MM.1S (cell line): ENCODE results near the gene LEO1.

Experiments used
- DNase-seq: peaks from one replicate; pipeline ENCODE4 v3.0.0-alpha.2; 2015
- H2AFZ ChIP-seq: fragments of 300-600 bp; sonication (generic); 2 replicates; pipeline ENCODE4 v1.6.0; 2016; ENCODE audit warnings: antibody characterized with exemption, low read length
- H3F3A ChIP-seq: fragments of 300-600 bp; sonication (generic); 2 replicates; pipeline ENCODE4 v1.6.1; 2016; ENCODE audit warnings: mild to moderate bottlenecking, antibody characterized with exemption, low read length, moderate library complexity, mixed read lengths; ENCODE audit not compliant: insufficient read depth
- H3K27ac ChIP-seq: fragments of 300-600 bp; sonication (generic); 2 replicates; pipeline ENCODE4 v1.5.1; 2016; ENCODE audit warnings: mild to moderate bottlenecking, low read length
- H3K27me3 ChIP-seq: fragments of 300-600 bp; sonication (generic); replicated peaks from 2 replicates; pipeline ENCODE4 v1.6.0; 2016; ENCODE audit warnings: low read length; ENCODE audit not compliant: insufficient read depth
- H3K36me3 ChIP-seq: fragments of 300-600 bp; sonication (generic); replicated peaks from 2 replicates; pipeline ENCODE4 v1.6.1; 2016; ENCODE audit warnings: mild to moderate bottlenecking, low read length, mixed read lengths; ENCODE audit not compliant: insufficient read depth
- H3K4me1 ChIP-seq: fragments of 300-600 bp; sonication (generic); 2 replicates; pipeline ENCODE4 v1.6.1; 2016; ENCODE audit warnings: low read length, mixed read lengths
- H3K4me2 ChIP-seq: fragments of 300-600 bp; sonication (generic); 2 replicates; pipeline ENCODE4 v1.6.0; 2016; ENCODE audit warnings: low read depth, low read length
- H3K4me3 ChIP-seq: fragments of 300-600 bp; sonication (generic); 2 replicates; pipeline ENCODE4 v1.5.1; 2016; ENCODE audit warnings: low read length, mixed read lengths
- H3K79me2 ChIP-seq: fragments of 300-600 bp; sonication (generic); 2 replicates; pipeline ENCODE4 v1.6.1; 2016; ENCODE audit warnings: mixed run types, low read length, mixed read lengths
- H3K9ac ChIP-seq: fragments of 300-600 bp; sonication (generic); 2 replicates; pipeline ENCODE4 v1.6.1; 2016; ENCODE audit warnings: low read length, mixed read lengths
- H3K9me2 ChIP-seq: fragments of 300-600 bp; sonication (generic); replicated peaks from 2 replicates; pipeline ENCODE4 v1.6.1; 2016; ENCODE audit warnings: mild to moderate bottlenecking, low read length, mixed read lengths; ENCODE audit not compliant: insufficient read depth
- H3K9me3 ChIP-seq: fragments of 300-600 bp; sonication (generic); replicated peaks from 2 replicates; pipeline ENCODE4 v1.6.1; 2016; ENCODE audit warnings: mild to moderate bottlenecking, low read length, mixed read lengths; ENCODE audit not compliant: insufficient read depth
- H4K20me1 ChIP-seq: fragments of 300-600 bp; sonication (generic); 2 replicates; pipeline ENCODE4 v1.6.1; 2016; ENCODE audit warnings: mild to moderate bottlenecking, low read length, moderate library complexity, mixed read lengths; ENCODE audit not compliant: insufficient read depth
- EZH2 ChIP-seq: fragments of 300-600 bp; sonication (generic); optimal IDR thresholded peaks from 2 replicates; pipeline ENCODE3; 2017; ENCODE audit warnings: low read depth, mild to moderate bottlenecking, antibody characterized with exemption, low read length, mixed read lengths
- EZH2phosphoT487 ChIP-seq: fragments of 300-600 bp; sonication (generic); IDR thresholded peaks from 2 replicates; pipeline ENCODE4 v1.6.1; 2018; ENCODE audit warnings: antibody characterized with exemption, low read length
- TF ChIP-seq, protein P1 (sequence below): fragments of 300-600 bp; sonication (generic); IDR thresholded peaks from 2 replicates; pipeline ENCODE4 v1.5.1; 2016; ENCODE audit warnings: antibody characterized with exemption, low read length, mixed read lengths

LEO1 gene

DNA sequence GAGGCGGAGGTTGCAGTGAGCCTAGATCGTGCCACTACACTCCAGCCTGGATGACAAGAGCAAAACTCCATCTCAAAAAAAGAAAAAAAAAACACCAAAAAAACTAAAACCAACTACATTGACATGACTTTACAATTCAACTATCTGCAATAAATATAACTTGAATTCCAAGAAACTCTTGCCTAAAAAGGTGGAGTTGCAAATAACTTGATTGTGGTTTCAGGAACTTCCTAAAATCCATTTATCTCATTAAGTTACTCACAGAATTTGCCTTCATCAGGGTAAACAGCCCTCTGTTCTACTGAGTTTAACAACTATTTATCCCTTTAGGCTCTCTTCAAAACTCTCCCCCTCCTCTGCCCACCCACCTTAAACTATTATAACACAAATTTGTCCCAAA is 44.7 kb upstream of the LEO1 start:
- DNase-seq: no peak
- Histone ChIP-seq H3K4me3 (no peak overlapping the region), H3K27me3 (no peaks in the 10 kb centered on the region), H3K9me3 (no peaks in the 10 kb centered on the region), H3K9ac (no peak overlapping the region), H3K79me2 (peaks cover 17% of the 10 kb centered on the region), H3F3A (peaks cover 16% of the 10 kb centered on the region), H3K4me1 (peaks cover 4% of the 10 kb centered on the region; the same call in 1 of the 2 replicates), H3K9me2 (no peaks in the 10 kb centered on the region), H3K4me2 (no peak overlapping the region), H3K27ac (no peak overlapping the region), H2AFZ (no peak overlapping the region), H4K20me1 (no peaks in the 10 kb centered on the region), H3K36me3 (no peaks in the 10 kb centered on the region)
- TF ChIP-seq, protein P1, sequence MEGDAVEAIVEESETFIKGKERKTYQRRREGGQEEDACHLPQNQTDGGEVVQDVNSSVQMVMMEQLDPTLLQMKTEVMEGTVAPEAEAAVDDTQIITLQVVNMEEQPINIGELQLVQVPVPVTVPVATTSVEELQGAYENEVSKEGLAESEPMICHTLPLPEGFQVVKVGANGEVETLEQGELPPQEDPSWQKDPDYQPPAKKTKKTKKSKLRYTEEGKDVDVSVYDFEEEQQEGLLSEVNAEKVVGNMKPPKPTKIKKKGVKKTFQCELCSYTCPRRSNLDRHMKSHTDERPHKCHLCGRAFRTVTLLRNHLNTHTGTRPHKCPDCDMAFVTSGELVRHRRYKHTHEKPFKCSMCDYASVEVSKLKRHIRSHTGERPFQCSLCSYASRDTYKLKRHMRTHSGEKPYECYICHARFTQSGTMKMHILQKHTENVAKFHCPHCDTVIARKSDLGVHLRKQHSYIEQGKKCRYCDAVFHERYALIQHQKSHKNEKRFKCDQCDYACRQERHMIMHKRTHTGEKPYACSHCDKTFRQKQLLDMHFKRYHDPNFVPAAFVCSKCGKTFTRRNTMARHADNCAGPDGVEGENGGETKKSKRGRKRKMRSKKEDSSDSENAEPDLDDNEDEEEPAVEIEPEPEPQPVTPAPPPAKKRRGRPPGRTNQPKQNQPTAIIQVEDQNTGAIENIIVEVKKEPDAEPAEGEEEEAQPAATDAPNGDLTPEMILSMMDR: no peak
- TF ChIP-seq EZH2 (no peak), EZH2phosphoT487 (no peak)

DNA sequence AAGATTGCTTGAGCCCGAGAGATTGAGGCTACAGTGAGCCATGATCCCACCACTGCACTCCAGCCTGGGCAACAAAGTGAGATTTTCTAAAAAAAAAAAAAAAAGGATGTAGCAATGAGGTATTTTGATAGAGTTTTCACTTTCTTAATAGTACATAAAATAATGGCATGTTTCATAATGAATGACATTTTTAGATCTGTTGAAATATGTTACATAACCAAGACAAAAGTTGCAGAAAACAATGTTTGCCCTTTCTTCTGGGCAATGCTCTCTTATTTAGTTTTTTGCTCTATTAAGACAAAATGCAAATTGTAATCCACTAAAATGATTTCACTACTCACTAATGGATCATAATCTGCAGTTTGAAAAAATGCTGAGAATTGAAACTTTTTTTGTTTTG is 43.0 kb upstream of the LEO1 start:
- Histone ChIP-seq H3F3A (peaks cover under 1% of the 10 kb centered on the region; the same call in 1 of the 2 replicates), H3K9me3 (no peaks in the 10 kb centered on the region), H2AFZ (no peak overlapping the region), H3K27me3 (no peaks in the 10 kb centered on the region), H3K4me1 (peaks cover 4% of the 10 kb centered on the region; the same call in 1 of the 2 replicates), H3K79me2 (peaks cover under 1% of the 10 kb centered on the region; the same call in 1 of the 2 replicates), H3K4me3 (no peak overlapping the region), H3K36me3 (no peaks in the 10 kb centered on the region), H3K4me2 (no peak overlapping the region), H3K9ac (no peak overlapping the region), H4K20me1 (no peaks in the 10 kb centered on the region), H3K27ac (no peak overlapping the region), H3K9me2 (no peaks in the 10 kb centered on the region)
- DNase-seq: no peak
- no peak for TF ChIP-seq EZH2phosphoT487

DNA sequence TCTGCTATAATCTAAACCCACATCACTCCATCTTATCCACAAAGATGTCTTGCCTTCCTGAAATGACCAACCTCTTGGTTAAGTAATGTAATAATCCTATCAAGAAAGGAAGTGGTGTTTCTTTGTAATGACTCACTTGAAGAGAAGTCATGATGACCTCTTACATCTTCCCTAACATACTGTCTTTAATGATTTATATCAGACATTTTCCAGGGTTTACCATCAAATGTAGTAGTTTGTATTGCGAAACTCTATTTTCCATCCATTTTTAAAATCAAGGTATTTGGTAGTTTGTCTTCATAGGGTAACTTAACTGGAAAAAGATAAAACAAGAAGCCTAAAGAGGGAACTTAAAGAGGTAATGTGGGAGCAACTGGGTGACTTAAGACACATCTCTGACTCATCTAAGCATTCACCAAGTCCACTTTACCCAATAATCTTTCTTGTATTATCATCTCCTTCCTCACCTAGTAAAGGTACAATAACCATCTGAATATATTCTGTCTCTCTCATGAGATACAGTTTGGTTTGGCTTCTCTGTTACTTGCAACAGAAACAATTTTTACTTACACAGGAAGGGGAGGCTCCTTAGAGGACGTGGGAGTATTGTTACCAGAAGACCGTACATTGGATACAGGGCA is 41.7 kb upstream of the LEO1 start:
- no peaks in the 10 kb centered on the region for H3K9me3 ChIP-seq
- no peaks in the 10 kb centered on the region for H3F3A ChIP-seq
- H3K79me2 ChIP-seq: no peaks in the 10 kb centered on the region
- H3K4me1 ChIP-seq: peaks cover 12% of the 10 kb centered on the region
- H3K9ac ChIP-seq: no peak overlapping the region
- H2AFZ ChIP-seq: no peak overlapping the region
- no peak for DNase-seq
- no peaks in the 10 kb centered on the region for H4K20me1 ChIP-seq
- no peak for TF ChIP-seq EZH2
- TF ChIP-seq, protein P1: no peak
- TF ChIP-seq EZH2phosphoT487: no peak
- no peak overlapping the region for H3K27ac ChIP-seq
- H3K27me3 ChIP-seq: no peaks in the 10 kb centered on the region
- H3K9me2 ChIP-seq: no peaks in the 10 kb centered on the region
- no peak overlapping the region for H3K4me2 ChIP-seq
- no peaks in the 10 kb centered on the region for H3K36me3 ChIP-seq
- H3K4me3 ChIP-seq: no peak overlapping the region

DNA sequence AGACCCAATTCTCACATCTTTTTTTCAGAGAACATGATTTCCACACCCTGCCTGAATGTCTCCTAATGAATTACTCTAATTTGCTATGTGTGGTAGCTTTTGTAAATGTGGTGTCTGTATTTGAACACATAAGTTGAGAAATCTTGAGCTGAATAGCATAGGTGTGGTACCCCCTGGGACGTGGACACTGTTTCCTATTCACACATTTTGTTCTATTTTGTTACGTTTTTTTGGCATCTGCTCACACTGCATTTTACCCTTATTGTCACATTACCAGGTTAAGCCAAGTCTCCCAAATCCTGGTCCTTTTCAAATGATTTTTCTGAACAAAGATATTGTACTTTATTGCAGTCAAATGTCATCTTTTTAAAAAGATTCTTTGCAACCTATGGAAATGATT is 40.6 kb upstream of the LEO1 start:
- Histone ChIP-seq H3K27me3 (no peaks in the 10 kb centered on the region), H3K36me3 (no peaks in the 10 kb centered on the region), H3K4me2 (no peak overlapping the region), H2AFZ (no peak overlapping the region), H3F3A (peaks cover 2% of the 10 kb centered on the region; the same call in 1 of the 2 replicates), H3K4me3 (no peak overlapping the region), H3K4me1 (peaks cover 14% of the 10 kb centered on the region), H3K9me3 (no peaks in the 10 kb centered on the region), H3K9me2 (no peaks in the 10 kb centered on the region), H3K27ac (no peak overlapping the region), H4K20me1 (no peaks in the 10 kb centered on the region), H3K79me2 (no peaks in the 10 kb centered on the region), H3K9ac (no peak overlapping the region)
- TF ChIP-seq EZH2phosphoT487 (no peak), EZH2 (no peak)
- TF ChIP-seq, protein P1: no peak
- DNase-seq: no peak
